K562 (cell line): ENCODE data around the gene SENP3. TPM values are rescaled to one million over a fixed set of nuclear protein-coding genes. Genes with fewer than 3 reads are reported as not detected.

Experiments used
- ARID4B ChIP-seq: sonication (generic); formaldehyde crosslinking; IDR thresholded peaks from 2 replicates; pipeline ENCODE4 v1.8.0; 2022; ENCODE audit warnings: mild to moderate bottlenecking, missing genetic modification reagents
- DACH1 ChIP-seq: fragments of 450-650 bp; IDR thresholded peaks from 2 replicates; pipeline ENCODE4 v1.6.1; 2018; ENCODE audit not compliant: partially characterized antibody
- ILK ChIP-seq: fragments of 450-650 bp; IDR thresholded peaks from 2 replicates; pipeline ENCODE4 v1.6.1; 2016; ENCODE audit warnings: missing genetic modification characterization, low read depth, mild to moderate bottlenecking, missing compliant biosample characterization, moderate library complexity, borderline replicate concordance
- NFIX ChIP-seq: fragments of 250-450 bp; sonication (Bioruptor Pico); IDR thresholded peaks from 2 replicates; pipeline ENCODE4 v1.4.0; 2020; ENCODE audit warnings: low read depth, mild to moderate bottlenecking, moderate library complexity
- PHB ChIP-seq: fragments of 250-450 bp; sonication (Bioruptor Pico); IDR thresholded peaks from 2 replicates; pipeline ENCODE4 v1.5.0; 2021
- SIRT6 ChIP-seq: IDR thresholded peaks from one replicate; pipeline ENCODE4 v1.6.1; 2012; ENCODE audit warnings: low read depth, mild to moderate bottlenecking, control low read depth, inconsistent platforms, low read length, moderate library complexity
- SMARCA5 ChIP-seq: fragments of 450-650 bp; IDR thresholded peaks from 2 replicates; pipeline ENCODE4 v1.6.1; 2016
- SMC3 ChIP-seq: conservative IDR thresholded peaks from 2 replicates; pipeline ENCODE4 v1.6.1; 2011; ENCODE audit warnings: low read depth, low read length, improper control_type of control experiment; ENCODE audit not compliant: insufficient read depth
- TEAD4 ChIP-seq, 2 experiments: sonication (generic) in 1 of 2; formaldehyde crosslinking in 1 of 2; IDR thresholded peaks; 2 replicates each; pipeline versions ENCODE4 v1.6.1 to v1.8.0; 2012 to 2022; ENCODE audit warnings: borderline replicate concordance in 1 of 2, inconsistent platforms in 1 of 2, low read length in 1 of 2, mild to moderate bottlenecking in 1 of 2, missing genetic modification reagents in 1 of 2
- XRCC5 ChIP-seq: fragments of 200-400 bp; formaldehyde crosslinking; IDR thresholded peaks from 2 replicates; pipeline ENCODE4 v1.6.1; 2017; ENCODE audit warnings: low read depth, mild to moderate bottlenecking, low read length
- ZNF124 ChIP-seq: sonication (generic); formaldehyde crosslinking; IDR thresholded peaks from 2 replicates; pipeline ENCODE4 v1.8.1; 2022; ENCODE audit warnings: missing genetic modification reagents
- ZNF79 ChIP-seq: fragments of 250-450 bp; sonication (Bioruptor Pico); IDR thresholded peaks from 2 replicates; pipeline ENCODE4 v1.4.0; 2020; ENCODE audit warnings: low read depth, mild to moderate bottlenecking, moderate library complexity
- ZSCAN29 ChIP-seq: fragments of 450-650 bp; IDR thresholded peaks from 2 replicates; pipeline ENCODE4 v1.6.1; 2017
- polyA plus RNA-seq, 8 experiments: library from polyadenylated mRNA; depleted of rRNA in 4 of 8; stranded (reverse) in 5 of 8; unstranded in 3 of 8; fragments of >200 nt; fragmentation: Nextera tagmentation in 2 of 8; fragmentation: Illumina TruSeq in 1 of 8; extraction: Ambion mirVana in 2 of 8; extraction: Trizol in 1 of 8; gene quantifications; 2 replicates each; pipeline versions ENCODE4 v1.2.1 to v1.2.3, GENCODE V29; 2011 to 2014; ENCODE audit warnings: inconsistent platforms in 1 of 8, missing spikeins in 1 of 8
- total RNA-seq, 7 experiments: library from RNA; depleted of rRNA in 6 of 7; stranded (reverse); fragments of >200 nt in 6 of 7; fragmentation: Illumina TruSeq in 2 of 7; extraction: Trizol in 2 of 7; gene quantifications; 2 replicates each; pipeline versions ENCODE4 v1.2.1 to v1.2.3, GENCODE V29; 2011 to 2021; ENCODE audit warnings: low replicate concordance in 1 of 7
- TF ChIP-seq, protein P1 (sequence below): fragments of 450-650 bp; IDR thresholded peaks from 2 replicates; pipeline ENCODE4 v1.6.1; 2016; ENCODE audit warnings: borderline replicate concordance
- TF ChIP-seq, protein P2 (sequence below), 2 experiments: fragments of 450-650 bp in 1 of 2; sonication (generic) in 1 of 2; formaldehyde crosslinking in 1 of 2; IDR thresholded peaks in 1 of 2; conservative IDR thresholded peaks in 1 of 2; 2 replicates each; pipeline versions ENCODE4 v1.6.1 to v1.8.1; 2016 to 2023; ENCODE audit warnings: mild to moderate bottlenecking in 2 of 2, moderate library complexity in 2 of 2, inconsistent platforms in 1 of 2, missing genetic modification reagents in 1 of 2
- TF ChIP-seq, protein P3 (sequence below): fragments of 250-450 bp; sonication (Bioruptor Pico); IDR thresholded peaks from 2 replicates; pipeline ENCODE4 v1.4.0; 2020; ENCODE audit warnings: mild to moderate bottlenecking, moderate library complexity, borderline replicate concordance

Gene SENP3
- total and polyA plus RNA-seq, 9 of the 15 experiments (the other 6 are each of a cell fraction or from before 2014, with no cell fraction given) = 0.63 to 102 (median 78.8) TPM

DNA sequence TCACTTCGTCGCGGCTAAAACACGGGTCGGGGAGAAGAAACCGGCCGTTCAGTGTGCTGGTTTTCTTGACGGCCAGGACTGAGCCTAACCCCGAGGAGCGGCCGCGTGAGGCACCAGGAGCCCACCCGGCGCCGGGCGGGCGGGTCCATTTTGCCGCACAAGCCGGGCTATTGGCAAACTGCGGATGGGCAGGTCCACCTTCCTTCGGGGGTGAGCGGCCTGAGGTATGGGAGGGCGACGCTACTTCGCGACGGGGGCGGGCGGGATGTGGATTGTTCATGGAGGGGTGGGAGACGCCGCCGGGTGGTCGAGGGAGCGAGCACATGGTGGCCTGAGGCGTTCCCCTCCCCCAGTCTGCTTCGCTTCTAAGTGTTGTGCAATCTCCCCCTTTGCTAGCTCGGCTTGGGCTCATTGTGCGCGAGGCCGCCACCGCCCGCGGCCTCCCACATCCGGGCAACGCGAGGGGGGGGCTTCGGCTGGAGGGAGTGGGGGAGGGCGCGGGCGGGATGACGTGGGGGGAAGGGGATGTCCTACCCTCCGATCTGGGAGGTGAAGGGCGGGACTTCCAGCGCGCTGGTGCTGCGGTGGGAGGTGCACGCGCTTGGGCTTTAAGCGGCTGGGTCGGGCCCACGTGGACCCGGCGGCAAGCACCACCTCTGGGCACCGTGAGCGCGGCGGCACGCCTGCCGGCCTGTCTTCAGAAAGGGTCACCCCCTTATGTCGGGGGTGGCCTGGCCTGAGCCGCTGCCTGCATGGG, 11.8 kb downstream of the SENP3 start (continued):
- TF ChIP-seq SMC3 (no peak), PHB (no peak), TEAD4 (IDR thresholded peaks at IDR 0.05; ENCODE audit: low read length) (no peak), TEAD4 (CRISPR knock-in tag; IDR thresholded peaks at IDR 0.05; ENCODE audit: borderline replicate concordance) (no peak), NFIX (CRISPR knock-in tag) (no peak), XRCC5 (no peak), SMARCA5 (no peak), SIRT6 (no peak), ILK (tag) (no peak), ARID4B (CRISPR knock-in tag) (peak; percentile 91), DACH1 (peak; percentile 19), ZNF124 (CRISPR knock-in tag) (no peak), ZSCAN29 (no peak), ZNF79 (CRISPR knock-in tag) (no peak)
- TF ChIP-seq, protein P1, sequence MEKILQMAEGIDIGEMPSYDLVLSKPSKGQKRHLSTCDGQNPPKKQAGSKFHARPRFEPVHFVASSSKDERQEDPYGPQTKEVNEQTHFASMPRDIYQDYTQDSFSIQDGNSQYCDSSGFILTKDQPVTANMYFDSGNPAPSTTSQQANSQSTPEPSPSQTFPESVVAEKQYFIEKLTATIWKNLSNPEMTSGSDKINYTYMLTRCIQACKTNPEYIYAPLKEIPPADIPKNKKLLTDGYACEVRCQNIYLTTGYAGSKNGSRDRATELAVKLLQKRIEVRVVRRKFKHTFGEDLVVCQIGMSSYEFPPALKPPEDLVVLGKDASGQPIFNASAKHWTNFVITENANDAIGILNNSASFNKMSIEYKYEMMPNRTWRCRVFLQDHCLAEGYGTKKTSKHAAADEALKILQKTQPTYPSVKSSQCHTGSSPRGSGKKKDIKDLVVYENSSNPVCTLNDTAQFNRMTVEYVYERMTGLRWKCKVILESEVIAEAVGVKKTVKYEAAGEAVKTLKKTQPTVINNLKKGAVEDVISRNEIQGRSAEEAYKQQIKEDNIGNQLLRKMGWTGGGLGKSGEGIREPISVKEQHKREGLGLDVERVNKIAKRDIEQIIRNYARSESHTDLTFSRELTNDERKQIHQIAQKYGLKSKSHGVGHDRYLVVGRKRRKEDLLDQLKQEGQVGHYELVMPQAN = peak; percentile 93
- TF ChIP-seq, protein P2, sequence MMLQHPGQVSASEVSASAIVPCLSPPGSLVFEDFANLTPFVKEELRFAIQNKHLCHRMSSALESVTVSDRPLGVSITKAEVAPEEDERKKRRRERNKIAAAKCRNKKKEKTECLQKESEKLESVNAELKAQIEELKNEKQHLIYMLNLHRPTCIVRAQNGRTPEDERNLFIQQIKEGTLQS (IDR thresholded peaks at IDR 0.05) = peak; percentile 47; the same call in 1 of the 2 replicates
- TF ChIP-seq, protein P2 (CRISPR knock-in tag; conservative IDR thresholded peaks at IDR 0.05) = no peak
- TF ChIP-seq, protein P3, sequence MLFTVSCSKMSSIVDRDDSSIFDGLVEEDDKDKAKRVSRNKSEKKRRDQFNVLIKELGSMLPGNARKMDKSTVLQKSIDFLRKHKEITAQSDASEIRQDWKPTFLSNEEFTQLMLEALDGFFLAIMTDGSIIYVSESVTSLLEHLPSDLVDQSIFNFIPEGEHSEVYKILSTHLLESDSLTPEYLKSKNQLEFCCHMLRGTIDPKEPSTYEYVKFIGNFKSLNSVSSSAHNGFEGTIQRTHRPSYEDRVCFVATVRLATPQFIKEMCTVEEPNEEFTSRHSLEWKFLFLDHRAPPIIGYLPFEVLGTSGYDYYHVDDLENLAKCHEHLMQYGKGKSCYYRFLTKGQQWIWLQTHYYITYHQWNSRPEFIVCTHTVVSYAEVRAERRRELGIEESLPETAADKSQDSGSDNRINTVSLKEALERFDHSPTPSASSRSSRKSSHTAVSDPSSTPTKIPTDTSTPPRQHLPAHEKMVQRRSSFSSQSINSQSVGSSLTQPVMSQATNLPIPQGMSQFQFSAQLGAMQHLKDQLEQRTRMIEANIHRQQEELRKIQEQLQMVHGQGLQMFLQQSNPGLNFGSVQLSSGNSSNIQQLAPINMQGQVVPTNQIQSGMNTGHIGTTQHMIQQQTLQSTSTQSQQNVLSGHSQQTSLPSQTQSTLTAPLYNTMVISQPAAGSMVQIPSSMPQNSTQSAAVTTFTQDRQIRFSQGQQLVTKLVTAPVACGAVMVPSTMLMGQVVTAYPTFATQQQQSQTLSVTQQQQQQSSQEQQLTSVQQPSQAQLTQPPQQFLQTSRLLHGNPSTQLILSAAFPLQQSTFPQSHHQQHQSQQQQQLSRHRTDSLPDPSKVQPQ (CRISPR knock-in tag) = no peak
